ENCODE results near the gene COMMD1. TPM values are rescaled to one million over a fixed set of nuclear protein-coding genes. Genes with fewer than 3 reads are reported as not detected.

COMMD1 gene
- polyA plus RNA-seq, 1 of the 3 experiments (the other 2 are of a cell fraction): 32.5 TPM

GRCh38 chr2:62099050-62099449, 193.6 kb downstream of the COMMD1 start:
- ChIA-PET POLR2A (no interaction called here), CTCF (interaction anchor here (0.6 kb wide), 1 partner anchor 195 kb away, joined by 3 read pairs; no protein-coding TSS in a partner anchor)
- Histone ChIP-seq H3F3A (replicated peaks; ENCODE audit: insufficient read depth) (no peaks in the 10 kb centered on the region), H3K9ac (no peak overlapping the region), H3K36me3 (replicated peaks in 1 of 2; ENCODE audit: control insufficient read depth in 1 of 2, insufficient read depth in 2 of 2, low read length in 1 of 2) (no peaks in the 10 kb centered on the region), H3K27ac (ENCODE audit: low read depth in 2 of 2, low read length in 1 of 2) (no peak overlapping the region), H3K4me1 (ENCODE audit: control insufficient read depth in 1 of 2, insufficient read depth in 2 of 2, low read depth in 1 of 2, low read length in 1 of 2) (no peaks in the 10 kb centered on the region), H2AFZ (ENCODE audit: low read depth) (no peak overlapping the region), H3K79me2 (ENCODE audit: insufficient read depth) (no peaks in the 10 kb centered on the region), H4K20me1 (ENCODE audit: insufficient read depth) (no peaks in the 10 kb centered on the region), H3K4me2 (no peak overlapping the region), H3K9me3 (no peaks in the 10 kb centered on the region), H3K9me2 (no peaks in the 10 kb centered on the region), H3K27me3 (ENCODE audit: insufficient read depth) (no peaks in the 10 kb centered on the region), H3K4me3 (ENCODE audit: low read depth in 2 of 2, low read length in 1 of 2) (no peak overlapping the region)
- TF ChIP-seq POLR2AphosphoS5 (IDR thresholded peaks at IDR 0.05; ENCODE audit: low read depth, low read length) (no peak), SIN3A (IDR thresholded peaks at IDR 0.05; ENCODE audit: borderline replicate concordance, low read depth, low read length) (no peak), EZH2phosphoT487 (IDR thresholded peaks at IDR 0.05; ENCODE audit: borderline replicate concordance, low read depth) (no peak), JUND (IDR thresholded peaks at IDR 0.05) (no peak), FOXM1 (IDR thresholded peaks at IDR 0.05; ENCODE audit: low read depth) (no peak), GABPA (IDR thresholded peaks at IDR 0.05; ENCODE audit: low read depth) (no peak), RXRA (IDR thresholded peaks at IDR 0.05; ENCODE audit: borderline replicate concordance, low read depth) (no peak), NFIC (IDR thresholded peaks at IDR 0.05; ENCODE audit: borderline replicate concordance) (no peak), MEF2A (IDR thresholded peaks at IDR 0.05; ENCODE audit: borderline replicate concordance, low read depth) (no peak), CHD2 (IDR thresholded peaks at IDR 0.05; ENCODE audit: low read length, partially characterized antibody) (no peak), PBX3 (IDR thresholded peaks at IDR 0.05) (no peak), MAX (IDR thresholded peaks at IDR 0.05; ENCODE audit: low read depth) (no peak), MXI1 (IDR thresholded peaks at IDR 0.05; ENCODE audit: low read depth, low read length) (no peak), TAF1 (IDR thresholded peaks at IDR 0.05; ENCODE audit: borderline replicate concordance, low read depth, low read length) (no peak)
- TF ChIP-seq, protein P1, sequence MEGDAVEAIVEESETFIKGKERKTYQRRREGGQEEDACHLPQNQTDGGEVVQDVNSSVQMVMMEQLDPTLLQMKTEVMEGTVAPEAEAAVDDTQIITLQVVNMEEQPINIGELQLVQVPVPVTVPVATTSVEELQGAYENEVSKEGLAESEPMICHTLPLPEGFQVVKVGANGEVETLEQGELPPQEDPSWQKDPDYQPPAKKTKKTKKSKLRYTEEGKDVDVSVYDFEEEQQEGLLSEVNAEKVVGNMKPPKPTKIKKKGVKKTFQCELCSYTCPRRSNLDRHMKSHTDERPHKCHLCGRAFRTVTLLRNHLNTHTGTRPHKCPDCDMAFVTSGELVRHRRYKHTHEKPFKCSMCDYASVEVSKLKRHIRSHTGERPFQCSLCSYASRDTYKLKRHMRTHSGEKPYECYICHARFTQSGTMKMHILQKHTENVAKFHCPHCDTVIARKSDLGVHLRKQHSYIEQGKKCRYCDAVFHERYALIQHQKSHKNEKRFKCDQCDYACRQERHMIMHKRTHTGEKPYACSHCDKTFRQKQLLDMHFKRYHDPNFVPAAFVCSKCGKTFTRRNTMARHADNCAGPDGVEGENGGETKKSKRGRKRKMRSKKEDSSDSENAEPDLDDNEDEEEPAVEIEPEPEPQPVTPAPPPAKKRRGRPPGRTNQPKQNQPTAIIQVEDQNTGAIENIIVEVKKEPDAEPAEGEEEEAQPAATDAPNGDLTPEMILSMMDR (IDR thresholded peaks at IDR 0.05): no peak
- no peak for DNase-seq
- 91% methylated on average over 4 of the region's 4 CpGs for WGBS (ENCODE audit: low lambda C conversion rate)

- no peak overlapping the region for H3K27ac ChIP-seq (ENCODE audit: low read depth in 2 of 2, low read length in 1 of 2)
- H3K79me2 ChIP-seq (ENCODE audit: insufficient read depth): no peaks in the 10 kb centered on the region
- no peak overlapping the region for H3K4me2 ChIP-seq
- no peak overlapping the region for H3K4me3 ChIP-seq (ENCODE audit: low read depth in 2 of 2, low read length in 1 of 2)
- no peaks in the 10 kb centered on the region for H3K9me2 ChIP-seq
- no peaks in the 10 kb centered on the region for H3K9me3 ChIP-seq
- no peaks in the 10 kb centered on the region for H3K4me1 ChIP-seq (ENCODE audit: control insufficient read depth in 1 of 2, insufficient read depth in 2 of 2, low read depth in 1 of 2, low read length in 1 of 2)
- no peaks in the 10 kb centered on the region for H3K27me3 ChIP-seq (ENCODE audit: insufficient read depth)
- CTCF ChIA-PET: no interaction called here
- H3K9ac ChIP-seq: no peak overlapping the region
- H2AFZ ChIP-seq (ENCODE audit: low read depth): no peak overlapping the region
- DNase-seq: no peak
- no peaks in the 10 kb centered on the region for H3K36me3 ChIP-seq (replicated peaks in 1 of 2; ENCODE audit: control insufficient read depth in 1 of 2, insufficient read depth in 2 of 2, low read length in 1 of 2)
- 90% methylated on average over 10 of the region's 10 CpGs for WGBS (ENCODE audit: low lambda C conversion rate)
- H4K20me1 ChIP-seq (ENCODE audit: insufficient read depth): no peaks in the 10 kb centered on the region
- H3F3A ChIP-seq (replicated peaks; ENCODE audit: insufficient read depth): no peaks in the 10 kb centered on the region
- POLR2A ChIA-PET: no interaction called here
- TF ChIP-seq REST (IDR thresholded peaks at IDR 0.05; ENCODE audit: low read depth, low read length): no peak
- TF ChIP-seq PBX3 (IDR thresholded peaks at IDR 0.05): no peak
- no peak for TF ChIP-seq NFIC (IDR thresholded peaks at IDR 0.05; ENCODE audit: borderline replicate concordance)
- TF ChIP-seq JUND (IDR thresholded peaks at IDR 0.05): no peak
- no peak for TF ChIP-seq FOXM1 (IDR thresholded peaks at IDR 0.05; ENCODE audit: low read depth)
- TF ChIP-seq, protein P2, sequence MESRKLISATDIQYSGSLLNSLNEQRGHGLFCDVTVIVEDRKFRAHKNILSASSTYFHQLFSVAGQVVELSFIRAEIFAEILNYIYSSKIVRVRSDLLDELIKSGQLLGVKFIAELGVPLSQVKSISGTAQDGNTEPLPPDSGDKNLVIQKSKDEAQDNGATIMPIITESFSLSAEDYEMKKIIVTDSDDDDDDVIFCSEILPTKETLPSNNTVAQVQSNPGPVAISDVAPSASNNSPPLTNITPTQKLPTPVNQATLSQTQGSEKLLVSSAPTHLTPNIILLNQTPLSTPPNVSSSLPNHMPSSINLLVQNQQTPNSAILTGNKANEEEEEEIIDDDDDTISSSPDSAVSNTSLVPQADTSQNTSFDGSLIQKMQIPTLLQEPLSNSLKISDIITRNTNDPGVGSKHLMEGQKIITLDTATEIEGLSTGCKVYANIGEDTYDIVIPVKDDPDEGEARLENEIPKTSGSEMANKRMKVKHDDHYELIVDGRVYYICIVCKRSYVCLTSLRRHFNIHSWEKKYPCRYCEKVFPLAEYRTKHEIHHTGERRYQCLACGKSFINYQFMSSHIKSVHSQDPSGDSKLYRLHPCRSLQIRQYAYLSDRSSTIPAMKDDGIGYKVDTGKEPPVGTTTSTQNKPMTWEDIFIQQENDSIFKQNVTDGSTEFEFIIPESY (IDR thresholded peaks at IDR 0.05; ENCODE audit: borderline replicate concordance, low read depth): no peak
Measured at GRCh38 chr2:62099523-62100175, 194.2 kb downstream of the COMMD1 start.
